Uterus (tissue), 4 donors: ENCODE data around the gene UGT1A8. TPM values are rescaled to one million over a fixed set of nuclear protein-coding genes. Genes with fewer than 3 reads are reported as not detected.

Experiments
- DNase-seq, 2 donors: peaks; one replicate each; pipeline ENCODE4 v3.0.0-alpha.2; 2019 to 2020
- H3K27ac ChIP-seq, 2 donors: fragments of 200-600 bp; sonication (generic); 1 replicate in 1 of 2; 2 replicates in 1 of 2; pipeline ENCODE4 v1.5.1; 2016 to 2018
- H3K27me3 ChIP-seq, 2 donors: fragments of 200-600 bp; sonication (generic); one replicate each; pipeline ENCODE4 v1.5.1; 2018 to 2019; ENCODE audit warnings: control low read depth in 1 of 2
- H3K36me3 ChIP-seq, 2 donors: fragments of 200-600 bp; sonication (generic); one replicate each; pipeline ENCODE4 v1.5.1; 2019; ENCODE audit warnings: control low read depth in 1 of 2
- H3K4me1 ChIP-seq, 2 donors: fragments of 200-600 bp; sonication (generic); one replicate each; pipeline ENCODE4 v1.5.1; 2018 to 2019; ENCODE audit warnings: control low read depth in 1 of 2
- H3K4me3 ChIP-seq, 2 donors: fragments of 200-600 bp; sonication (generic); 1 replicate in 1 of 2; 2 replicates in 1 of 2; pipeline ENCODE4 v1.5.1; 2018 to 2019; ENCODE audit warnings: mild to moderate bottlenecking in 1 of 2
- H3K9me3 ChIP-seq, 2 donors: fragments of 200-600 bp; sonication (generic); one replicate each; pipeline ENCODE4 v1.5.1; 2019; ENCODE audit warnings: control low read depth in 1 of 2
- CTCF ChIP-seq, 4 experiments: fragments of 200-600 bp in 2 of 4; fragments of 450-650 bp in 2 of 4; sonication (generic) in 2 of 4; IDR thresholded peaks; one replicate each; pipeline ENCODE4 v1.5.1; 2016 to 2019; ENCODE audit warnings: antibody characterized with exemption in 4 of 4, mild to moderate bottlenecking in 2 of 4, moderate library complexity in 1 of 4
- POLR2A ChIP-seq, 2 donors: fragments of 450-650 bp; IDR thresholded peaks; one replicate each; pipeline ENCODE4 v1.6.1; 2016; ENCODE audit warnings: antibody characterized with exemption in 2 of 2, mild to moderate bottlenecking in 1 of 2, moderate library complexity in 1 of 2
- intact Hi-C: fragments of 100-400 bp; cut with DNase I; formaldehyde crosslinking; loops from one replicate; pipeline ENCODE4 v1.15.1; 2023; ENCODE audit warnings: low total_unique reads
- total RNA-seq, 4 donors: library from RNA; depleted of rRNA in 3 of 4; stranded (reverse); fragments of >200 nt in 3 of 4; gene quantifications; one replicate each; pipeline versions ENCODE4 v1.1.0 to v1.2.4, GENCODE V29; 2014 to 2023
- donor health status: DM: yes; HTN: yes; CAD: no.

UGT1A8 gene
- total RNA-seq, 4 donors from 2014 or later: not detected

- DNase-seq: no peak
- no peak for TF ChIP-seq CTCF (IDR thresholded peaks at IDR 0.05)
- no peak for TF ChIP-seq POLR2A (IDR thresholded peaks at IDR 0.05)
- no peaks in the 10 kb centered on the region for H3K9me3 ChIP-seq
- no peaks in the 10 kb centered on the region for H3K27me3 ChIP-seq
- intact Hi-C loops: no loop called here
- H3K4me3 ChIP-seq: no peak overlapping the region
- H3K4me1 ChIP-seq: no peaks in the 10 kb centered on the region
- no peaks in the 10 kb centered on the region for H3K36me3 ChIP-seq
- no peak overlapping the region for H3K27ac ChIP-seq
Measured at GRCh38 chr2:233679196-233679595, 61.8 kb downstream of the UGT1A8 start.

DNA sequence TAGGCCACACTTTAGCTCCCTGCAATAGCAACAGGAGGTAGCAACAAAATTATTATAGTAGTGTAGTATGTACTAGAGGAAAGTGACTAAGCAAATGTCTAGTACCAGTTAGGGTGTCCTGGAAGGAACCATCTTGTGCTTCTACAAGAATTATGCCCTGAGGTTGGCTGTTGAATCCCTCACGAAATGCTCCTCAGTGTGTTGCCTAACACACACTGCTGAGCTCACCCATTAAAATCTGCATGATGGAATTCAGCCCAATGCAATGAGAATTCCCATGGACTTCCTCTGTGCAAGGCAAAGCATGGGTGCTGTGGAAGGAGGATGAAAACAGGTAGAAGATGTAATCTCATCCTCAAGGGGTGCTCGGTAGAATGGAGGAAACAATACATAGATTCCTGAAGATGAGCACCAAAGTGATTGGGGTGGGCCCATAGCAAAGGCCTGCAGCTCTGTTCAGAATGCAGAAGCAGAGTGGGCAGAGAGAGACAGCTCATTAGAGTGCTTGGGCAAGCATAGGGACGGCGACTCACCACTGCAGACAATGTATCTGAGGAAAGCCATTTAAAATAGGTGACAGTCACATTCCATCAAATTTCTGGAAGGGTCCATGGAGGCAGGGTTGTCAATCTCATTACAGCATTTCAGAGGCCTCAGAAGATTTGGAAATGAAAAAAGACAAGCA lies 63.1 kb downstream of the UGT1A8 start:
- no peak for TF ChIP-seq POLR2A (IDR thresholded peaks at IDR 0.05)
- TF ChIP-seq CTCF (IDR thresholded peaks at IDR 0.05): no peak
- Histone ChIP-seq H3K9me3 (no peaks in the 10 kb centered on the region), H3K27me3 (no peaks in the 10 kb centered on the region), H3K4me1 (no peaks in the 10 kb centered on the region), H3K36me3 (no peaks in the 10 kb centered on the region), H3K27ac (no peak overlapping the region), H3K4me3 (no peak overlapping the region)
- no peak for DNase-seq
- intact Hi-C loops: no loop called here

- no peak within 1 kb of the TSS for H3K4me3 ChIP-seq
- H3K9me3 ChIP-seq: no peaks in the 10 kb centered on the region
- H3K36me3 ChIP-seq: no peaks in the 10 kb centered on the region
- no peak for DNase-seq
- no peak within 1 kb of the TSS for H3K27ac ChIP-seq
- TF ChIP-seq POLR2A (IDR thresholded peaks at IDR 0.05): no peak
- no peak for TF ChIP-seq CTCF (IDR thresholded peaks at IDR 0.05)
- no peaks in the 10 kb centered on the region for H3K4me1 ChIP-seq
- no peaks in the 10 kb centered on the region for H3K27me3 ChIP-seq
- intact Hi-C loops: no loop called here
Measured at GRCh38 chr2:233681521-233682099, 64.2 kb downstream of the UGT1A8 start, which contains the start of gene UGT1A7. Gene UGT1A7 (plus strand): TSS chr2:233681901. CDS start chr2:233681938, 37 bp downstream.

- Histone ChIP-seq H3K9me3 (no peaks in the 10 kb centered on the region), H3K4me3 (no peak overlapping the region), H3K4me1 (no peaks in the 10 kb centered on the region), H3K27me3 (no peaks in the 10 kb centered on the region), H3K36me3 (no peaks in the 10 kb centered on the region), H3K27ac (no peak overlapping the region)
- intact Hi-C loops: no loop called here
- DNase-seq: no peak
- TF ChIP-seq CTCF (IDR thresholded peaks at IDR 0.05) (no peak), POLR2A (IDR thresholded peaks at IDR 0.05) (no peak)
Measured at GRCh38 chr2:233684640-233685039, 67.2 kb downstream of the UGT1A8 start.

DNA sequence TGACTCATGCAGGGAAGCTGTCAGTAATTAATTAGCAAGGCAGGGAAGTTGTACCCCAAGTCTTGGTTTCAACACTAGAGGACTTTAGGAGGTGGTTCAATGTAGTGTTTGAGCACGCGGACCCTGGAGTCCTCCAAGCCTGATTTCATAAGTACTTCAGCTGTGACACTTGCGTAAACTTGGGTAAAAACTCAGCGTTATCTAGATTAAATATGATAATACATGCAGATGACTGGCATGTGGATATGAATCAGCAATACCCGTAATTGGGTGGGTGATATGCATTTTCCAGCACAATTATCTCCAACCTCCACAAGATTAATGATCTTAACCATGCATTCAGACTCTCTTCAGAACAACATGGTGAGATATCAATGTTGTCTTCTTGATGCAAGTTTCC lies 69.5 kb downstream of the UGT1A8 start:
- no peak overlapping the region for H3K4me3 ChIP-seq
- no peaks in the 10 kb centered on the region for H3K27me3 ChIP-seq
- H3K27ac ChIP-seq: no peak overlapping the region
- TF ChIP-seq POLR2A (IDR thresholded peaks at IDR 0.05) (no peak), CTCF (IDR thresholded peaks at IDR 0.05) (no peak)
- H3K4me1 ChIP-seq: no peaks in the 10 kb centered on the region
- intact Hi-C loops: no loop called here
- no peaks in the 10 kb centered on the region for H3K36me3 ChIP-seq
- DNase-seq: no peak
- no peaks in the 10 kb centered on the region for H3K9me3 ChIP-seq
